Kidney (tissue), 14 donors: Measurements from ENCODE around the gene SULT2B1. TPM values are rescaled to one million over a fixed set of nuclear protein-coding genes. Genes with fewer than 3 reads are reported as not detected.

Source experiments
- DNase-seq, 5 donors: peaks; one replicate each; pipeline ENCODE4 v3.0.0-alpha.2; 2013 to 2020
- FAIRE-seq: peaks from 2 replicates; lab custom pipeline; 2012; peaks lifted over from hg19 to GRCh38; lab: Jason Lieb, UNC
- H3K27ac ChIP-seq, 2 donors: one replicate each; pipeline ENCODE4 v1.7.0; 2013; ENCODE audit warnings: low read depth in 2 of 2, low read length in 2 of 2, inconsistent platforms in 1 of 2
- H3K27me3 ChIP-seq: one replicate; pipeline ENCODE4 v1.7.1; 2013; ENCODE audit warnings: low read length, inconsistent platforms; ENCODE audit not compliant: control insufficient read depth, insufficient read depth
- H3K36me3 ChIP-seq, 3 donors: one replicate each; pipeline versions ENCODE4 v1.7.0 to v1.7.1; 2013; ENCODE audit warnings: low read length in 3 of 3, control low read depth in 1 of 3, inconsistent platforms in 1 of 3; ENCODE audit not compliant: insufficient read depth in 3 of 3, control insufficient read depth in 2 of 3
- H3K4me1 ChIP-seq, 3 donors: one replicate each; pipeline versions ENCODE4 v1.7.0 to v1.7.1; 2013; ENCODE audit warnings: low read length in 3 of 3, inconsistent platforms in 1 of 3, low read depth in 1 of 3; ENCODE audit not compliant: control insufficient read depth in 2 of 3, insufficient read depth in 2 of 3
- H3K4me3 ChIP-seq, 3 donors: one replicate each; pipeline versions ENCODE4 v1.7.0 to v1.8.1; 2013; ENCODE audit warnings: low read length in 3 of 3, control low read depth in 1 of 3, inconsistent platforms in 1 of 3
- H3K9ac ChIP-seq, 3 donors: one replicate each; pipeline versions ENCODE4 v1.7.0 to v1.7.1; 2013; ENCODE audit warnings: low read length in 3 of 3, control low read depth in 1 of 3, inconsistent platforms in 1 of 3
- H3K9me3 ChIP-seq, 3 donors: one replicate each; pipeline versions ENCODE4 v1.7.0 to v1.7.1; 2013; ENCODE audit warnings: low read length in 3 of 3, control low read depth in 1 of 3, inconsistent platforms in 1 of 3; ENCODE audit not compliant: control insufficient read depth in 2 of 3, insufficient read depth in 1 of 3
- intact Hi-C: fragments of 100-400 bp; cut with DNase I; formaldehyde crosslinking; loops from one replicate; pipeline ENCODE4 v1.11.1; 2022
- polyA plus RNA-seq: library from polyadenylated mRNA; stranded (reverse); fragments of 350-450 nt; fragmentation: Illumina TruSeq; extraction: RNeasy Lipid Tissue Mini Kit (QIAGEN cat#74804); gene quantifications from one replicate; pipeline ENCODE4 v1.2.3, GENCODE V29; 2014; ENCODE audit warnings: low read depth, low replicate concordance; ENCODE audit not compliant: insufficient read depth
- total RNA-seq: library from RNA; stranded (reverse); fragmentation: NEBNext Ultra II Directional; extraction: Animal tissue kit (Norgen Biotek cat#: 25700); gene quantifications from one replicate; pipeline ENCODE4 v1.2.1, GENCODE V29; 2021
- TF ChIP-seq, protein P1 (sequence below): IDR thresholded peaks from 3 replicates; pipeline ENCODE4 v1.5.1; 2012; ENCODE audit warnings: mild to moderate bottlenecking, moderate library complexity, borderline replicate concordance; ENCODE audit not compliant: insufficient read depth; ENCODE audit errors: extremely low read depth
- donor health status: control.
- donor health status: control.
- donor health status: control.
- donor health status: control.
- donor health status: control.
- donor health status: DM: yes; HTN: yes; CAD: no.
- donor health status: Normal renal cell carcinoma (clear cell type).

The SULT2B1 gene
- total and polyA plus RNA-seq, 2 donors from 2014 or later: 2.3 TPM

DNA sequence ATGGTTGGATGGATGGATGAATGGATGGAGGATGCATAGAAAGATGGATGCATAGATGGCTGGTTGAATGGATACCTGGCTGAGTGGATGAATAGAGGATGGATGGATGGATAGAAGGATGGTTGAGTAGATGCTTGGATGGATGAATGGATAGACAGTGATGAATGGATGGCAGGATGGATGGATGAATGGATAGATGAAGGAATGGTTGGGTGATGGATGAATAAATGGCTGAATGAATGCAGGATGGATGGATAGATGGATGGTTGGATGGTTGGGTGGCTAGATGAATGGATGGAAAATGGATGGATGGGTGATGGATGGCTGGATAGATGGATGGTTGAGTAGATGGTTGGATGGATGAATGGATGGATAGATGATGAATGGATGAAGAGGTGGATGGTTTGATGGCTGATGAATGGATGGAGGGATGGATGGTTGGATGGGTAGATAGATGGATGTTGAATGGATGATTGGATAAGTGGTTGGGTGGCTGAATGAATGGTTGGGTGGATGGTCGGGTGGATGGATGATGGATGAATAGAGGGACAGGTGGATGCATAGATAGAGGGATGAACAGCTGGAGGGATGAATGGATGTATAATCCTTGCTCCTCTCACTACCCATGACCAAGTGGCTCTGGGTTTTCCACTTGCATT, 3.6 kb upstream of the SULT2B1 start:
- no peak overlapping the region for H3K4me3 ChIP-seq
- no peaks in the 10 kb centered on the region for H3K36me3 ChIP-seq
- no peak overlapping the region for H3K27ac ChIP-seq
- H3K9ac ChIP-seq: no peak overlapping the region
- no peaks in the 10 kb centered on the region for H3K4me1 ChIP-seq
- FAIRE-seq (no peak), DNase-seq (no peak)
- no peaks in the 10 kb centered on the region for H3K27me3 ChIP-seq
- no peaks in the 10 kb centered on the region for H3K9me3 ChIP-seq
- TF ChIP-seq, protein P1, sequence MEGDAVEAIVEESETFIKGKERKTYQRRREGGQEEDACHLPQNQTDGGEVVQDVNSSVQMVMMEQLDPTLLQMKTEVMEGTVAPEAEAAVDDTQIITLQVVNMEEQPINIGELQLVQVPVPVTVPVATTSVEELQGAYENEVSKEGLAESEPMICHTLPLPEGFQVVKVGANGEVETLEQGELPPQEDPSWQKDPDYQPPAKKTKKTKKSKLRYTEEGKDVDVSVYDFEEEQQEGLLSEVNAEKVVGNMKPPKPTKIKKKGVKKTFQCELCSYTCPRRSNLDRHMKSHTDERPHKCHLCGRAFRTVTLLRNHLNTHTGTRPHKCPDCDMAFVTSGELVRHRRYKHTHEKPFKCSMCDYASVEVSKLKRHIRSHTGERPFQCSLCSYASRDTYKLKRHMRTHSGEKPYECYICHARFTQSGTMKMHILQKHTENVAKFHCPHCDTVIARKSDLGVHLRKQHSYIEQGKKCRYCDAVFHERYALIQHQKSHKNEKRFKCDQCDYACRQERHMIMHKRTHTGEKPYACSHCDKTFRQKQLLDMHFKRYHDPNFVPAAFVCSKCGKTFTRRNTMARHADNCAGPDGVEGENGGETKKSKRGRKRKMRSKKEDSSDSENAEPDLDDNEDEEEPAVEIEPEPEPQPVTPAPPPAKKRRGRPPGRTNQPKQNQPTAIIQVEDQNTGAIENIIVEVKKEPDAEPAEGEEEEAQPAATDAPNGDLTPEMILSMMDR: no peak
- intact Hi-C loops: no loop called here

DNA sequence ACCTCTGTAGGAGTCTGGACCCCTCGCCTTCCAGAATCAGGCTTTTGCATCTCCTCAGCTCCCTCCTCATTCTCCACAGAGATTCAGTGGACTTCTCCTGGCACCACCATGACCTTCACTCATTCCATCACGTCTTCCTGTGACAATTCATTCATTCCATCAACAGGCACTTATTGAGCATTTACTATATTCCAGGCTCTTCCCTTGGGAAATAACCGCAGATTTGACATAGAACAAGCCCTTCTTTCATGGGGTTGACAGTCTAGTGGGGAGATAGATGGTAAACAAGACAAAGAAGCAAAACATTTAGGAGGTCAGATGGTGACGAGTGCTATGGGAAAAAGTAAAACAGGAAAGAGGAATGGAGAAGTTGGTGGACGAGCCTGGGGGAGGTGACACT, 2.6 kb upstream of the SULT2B1 start:
- no peak for FAIRE-seq
- Histone ChIP-seq H3K27ac (no peak overlapping the region), H3K27me3 (no peaks in the 10 kb centered on the region), H3K9me3 (no peaks in the 10 kb centered on the region), H3K4me1 (peaks cover 0 to 7% (median 2%) of the 10 kb centered on the region in 3 donors), H3K36me3 (no peaks in the 10 kb centered on the region), H3K9ac (no peak overlapping the region), H3K4me3 (no peak overlapping the region)
- DNase-seq: no peak
- TF ChIP-seq, protein P1: no peak
- intact Hi-C loops: no loop called here

DNA sequence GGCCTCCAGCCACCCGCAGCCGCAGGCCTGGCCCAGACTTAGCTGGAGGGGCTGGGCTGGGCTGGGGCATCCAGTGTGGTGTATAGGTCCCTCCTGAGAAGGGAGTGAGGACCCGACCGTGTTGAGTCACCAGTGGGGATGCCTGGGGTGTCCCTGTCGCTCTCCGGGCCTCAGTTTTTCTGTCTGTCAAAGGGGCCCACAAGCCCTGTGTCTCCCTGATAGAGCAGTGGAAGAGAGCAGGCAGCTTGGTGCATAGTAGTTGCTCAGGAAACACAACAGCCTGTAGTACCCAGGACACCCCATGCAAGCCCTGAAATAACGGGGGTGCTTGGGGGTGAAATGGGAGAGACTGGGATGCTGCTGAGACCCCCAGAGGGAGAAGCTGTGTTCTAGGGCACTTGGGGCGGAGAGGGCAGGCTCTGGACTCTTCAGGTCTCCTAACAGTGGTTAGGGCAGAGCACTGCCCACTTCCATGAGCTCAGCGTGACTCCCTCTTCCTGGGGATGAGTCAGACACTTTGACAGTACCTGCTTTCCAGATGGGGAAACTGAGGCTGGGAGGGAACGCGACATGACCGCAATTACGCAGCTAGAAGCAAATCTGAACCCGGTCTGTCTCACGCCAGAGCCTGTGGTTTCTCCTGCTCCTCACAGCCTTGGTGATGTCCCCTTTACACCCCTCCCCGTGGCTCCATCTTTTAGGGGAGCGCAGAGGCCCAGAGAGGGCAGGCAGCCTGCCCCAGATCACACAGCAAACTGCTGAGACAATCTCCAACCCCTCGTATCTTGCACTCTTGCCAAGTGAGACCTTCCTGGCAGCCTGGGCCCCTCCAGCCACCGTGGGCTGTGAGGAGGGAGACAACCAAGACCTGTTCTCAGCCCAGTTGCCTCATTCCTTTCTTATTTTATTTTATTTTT, 692 bp downstream of the SULT2B1 start:
- H3K9me3 ChIP-seq: no peaks in the 10 kb centered on the region
- H3K27ac ChIP-seq: no peak overlapping the region
- TF ChIP-seq, protein P1: no peak
- no peaks in the 10 kb centered on the region for H3K36me3 ChIP-seq
- H3K4me1 ChIP-seq: peaks cover 0 to 7% (median 2%) of the 10 kb centered on the region in 3 donors
- DNase-seq (no peak), FAIRE-seq (no peak)
- intact Hi-C loops: no loop called here
- no peaks in the 10 kb centered on the region for H3K27me3 ChIP-seq
- H3K4me3 ChIP-seq: no peak overlapping the region
- H3K9ac ChIP-seq: no peak overlapping the region
